Measurements from ENCODE around the gene HYI.
A peak's percentile ranks its signal among the peaks of the same experiment; 100 is the strongest.
"Not testable (repeated sequence)": the region's sequence is repeated elsewhere in the genome, so short reads cannot be mapped to it uniquely, and the experiment has no call there.

Gene HYI

GRCh38 chr1:43460988-43461693, 7.4 kb upstream of the HYI start:
- no peak overlapping the region for H3K27ac ChIP-seq
- TF ChIP-seq CTCF (conservative IDR thresholded peaks at IDR 0.05): no peak

GRCh38 chr1:43458379-43458778, 4.6 kb upstream of the HYI start:
- H3K27ac ChIP-seq: not testable (repeated sequence)

GRCh38 chr1:43455213-43455889, 1.6 kb upstream of the HYI start:
- H3K27ac ChIP-seq: no peak overlapping the region
- TF ChIP-seq CTCF (conservative IDR thresholded peaks at IDR 0.05): no peak

- TF ChIP-seq CTCF (conservative IDR thresholded peaks at IDR 0.05): no peak
- H3K27ac ChIP-seq: peak overlapping the region; percentile 82
Observed at GRCh38 chr1:43454270-43455011, 710 bp upstream of the HYI start.

GRCh38 chr1:43452789-43453441, 816 bp downstream of the HYI start:
- TF ChIP-seq CTCF (conservative IDR thresholded peaks at IDR 0.05): no peak
- H3K27ac ChIP-seq: peak overlapping the region; percentile 82

- H3K27ac ChIP-seq: peak overlapping the region; percentile 82
- TF ChIP-seq CTCF (conservative IDR thresholded peaks at IDR 0.05): no peak
Observed at GRCh38 chr1:43451701-43452532, 1.8 kb downstream of the HYI start.

- H3K27ac ChIP-seq: no peak overlapping the region
- TF ChIP-seq CTCF (conservative IDR thresholded peaks at IDR 0.05): no peak
Observed at GRCh38 chr1:43451157-43451591, 2.6 kb downstream of the HYI start.

Data from VCaP (cell line).